Panc1 (cell line): ENCODE data around the gene C9orf78. TPM values are rescaled to one million over a fixed set of nuclear protein-coding genes. Genes with fewer than 3 reads are reported as not detected.

Experiments
- ATAC-seq: fragments of 200-7000 bp; cut with Tn5 transposase; 2 replicates; pipeline ENCODE4 v1.9.1; 2020; ENCODE audit warnings: mild to moderate bottlenecking, moderate library complexity
- BruUV-seq: library from RNA; stranded (reverse); fragments of 400-500 nt; replicated peaks from 2 replicates; lab custom pipeline; 2021; lab: Mats Ljungman, UMichigan
- CTCF ChIA-PET: fragments of 300-600 bp; sonication (Branson Sonifier 250); formaldehyde crosslinking; loops from one replicate; lab custom pipeline; 2022; ENCODE audit warnings: antibody characterized with exemption; lab: Charles Lee
- POLR2A ChIA-PET: fragments of 300-600 bp; sonication (Branson Sonifier 250); formaldehyde crosslinking; loops from one replicate; lab custom pipeline; 2022; ENCODE audit warnings: antibody characterized with exemption; lab: Charles Lee
- DNase-seq: peaks from one replicate; pipeline ENCODE4 v3.0.0-alpha.2; 2010; ENCODE audit warnings: low read depth, low spot score
- H3K27ac ChIP-seq: 2 replicates; pipeline ENCODE4 v1.5.1; 2011; ENCODE audit warnings: mild to moderate bottlenecking, low read length, inconsistent platforms
- H3K27me3 ChIP-seq: fragments of 200-500 bp; sonication (Bioruptor generic); 2 replicates; pipeline ENCODE4 v1.6.0; 2014; ENCODE audit warnings: low read length, inconsistent platforms; ENCODE audit not compliant: control insufficient read depth, insufficient read depth
- H3K36me3 ChIP-seq: fragments of 200-500 bp; sonication (Bioruptor generic); 2 replicates; pipeline ENCODE4 v1.5.1; 2014; ENCODE audit warnings: inconsistent platforms, mild to moderate bottlenecking, low read length, moderate library complexity; ENCODE audit not compliant: control insufficient read depth, insufficient read depth
- H3K4me1 ChIP-seq: 2 replicates; pipeline ENCODE4 v1.5.1; 2011; ENCODE audit warnings: inconsistent platforms, mild to moderate bottlenecking, low read length, moderate library complexity; ENCODE audit not compliant: control insufficient read depth, insufficient read depth
- H3K4me3 ChIP-seq, 2 experiments: 2 replicates each; pipeline ENCODE4 v1.5.1; 2011 to 2012; ENCODE audit warnings: low read depth in 2 of 2, low read length in 2 of 2, mild to moderate bottlenecking in 2 of 2, inconsistent platforms in 1 of 2, moderate library complexity in 1 of 2
- H3K9me3 ChIP-seq: fragments of 200-500 bp; sonication (Bioruptor generic); 2 replicates; pipeline ENCODE4 v1.5.1; 2014; ENCODE audit warnings: low read depth, mild to moderate bottlenecking, inconsistent platforms, low read length, moderate library complexity; ENCODE audit not compliant: control insufficient read depth, insufficient read depth
- CTCF ChIP-seq: fragments of 450-650 bp; IDR thresholded peaks from 2 replicates; pipeline ENCODE4 v1.5.1; 2017; ENCODE audit warnings: mild to moderate bottlenecking
- POLR2AphosphoS5 ChIP-seq: IDR thresholded peaks from 2 replicates; pipeline ENCODE4 v1.6.1; 2012; ENCODE audit warnings: mild to moderate bottlenecking, low read depth, low read length, moderate library complexity
- REST ChIP-seq, 2 experiments: IDR thresholded peaks; 2 replicates each; pipeline ENCODE4 v1.6.1; 2011 to 2012; ENCODE audit warnings: low read depth in 2 of 2, control low read depth in 1 of 2, low read length in 1 of 2, mild to moderate bottlenecking in 1 of 2, moderate library complexity in 1 of 2; ENCODE audit not compliant: insufficient read depth in 1 of 2
- SIN3A ChIP-seq: IDR thresholded peaks from 2 replicates; pipeline ENCODE4 v1.6.1; 2012; ENCODE audit warnings: low read depth, mild to moderate bottlenecking, low read length, moderate library complexity, borderline replicate concordance; ENCODE audit not compliant: insufficient read depth
- TCF7L2 ChIP-seq: IDR thresholded peaks from 2 replicates; pipeline ENCODE4 v1.6.1; 2011; ENCODE audit warnings: mild to moderate bottlenecking, low read depth, low read length, inconsistent platforms
- in situ Hi-C: cut with HindIII; loops from 2 replicates; pipeline ENCODE4 v1.10.0; 2016; ENCODE audit warnings: low sequenced_read_pairs, low pct_unique_long_range_greater_than_20kb
- intact Hi-C: fragments of 100-400 bp; cut with micrococcal nuclease; formaldehyde crosslinking; loops from one replicate; pipeline ENCODE4 v1.10.0; 2022; ENCODE audit not compliant: unreplicated experiment
- microRNA-seq: library from miRNA; unstranded; fragments of <30 nt; microRNA quantifications from one replicate; pipeline ENCODE4 v1.1.0, GENCODE V29; 2020; ENCODE audit not compliant: unreplicated experiment
- total RNA-seq: library from RNA; stranded (reverse); gene quantifications from one replicate; pipeline ENCODE4 v1.2.1, GENCODE V29; 2021; ENCODE audit not compliant: unreplicated experiment

The C9orf78 gene
- total RNA-seq, 1 experiment from 2014 or later: 33.6 TPM

- H3K27me3 ChIP-seq: no peaks in the 10 kb centered on the region
- no TSS peak for BruUV-seq
- ChIA-PET POLR2A (no interaction called here), CTCF (interaction anchor here (0.7 kb wide), 1 partner anchor 12 kb away, joined by 5 read pairs; no protein-coding TSS in a partner anchor)
- no peak for TF ChIP-seq REST (IDR thresholded peaks at IDR 0.05; ENCODE audit: insufficient read depth in 1 of 2, low read depth in 2 of 2, low read length in 1 of 2)
- no peak for TF ChIP-seq TCF7L2
- TF ChIP-seq SIN3A: no peak
- no peak for TF ChIP-seq POLR2AphosphoS5
- TF ChIP-seq CTCF: no peak
- no peaks in the 10 kb centered on the region for H3K9me3 ChIP-seq
- no peaks in the 10 kb centered on the region for H3K4me1 ChIP-seq
- no peak overlapping the region for H3K27ac ChIP-seq
- intact Hi-C loops: no loop called here
- DNase-seq (no peak), ATAC-seq (no peak)
- in situ Hi-C loops: no loop called here
- H3K36me3 ChIP-seq: no peaks in the 10 kb centered on the region
- H3K4me3 ChIP-seq: no peak overlapping the region
These were observed 57.3 kb downstream of the C9orf78 start for GRCh38 chr9:129777769-129778130.

Small RNA genes within 50 kb of the gene (microRNA-seq; reads per million reads assigned to microRNA genes)
- gene MIR6855: not detected

Other genes starting within 250 kb of the C9orf78 start
- not detected for gene C9orf50, start 214.2 kb downstream of the C9orf78 start, total RNA-seq
- gene NTMT1, start 209.1 kb downstream of the C9orf78 start, total RNA-seq: 47.5 TPM
- 14.3 TPM for gene ASB6, start 193.1 kb downstream of the C9orf78 start, total RNA-seq
- 6.3 TPM for gene PRRX2, start 169.6 kb downstream of the C9orf78 start, total RNA-seq
- gene PTGES, start 82.2 kb downstream of the C9orf78 start, total RNA-seq: 1.1 TPM
- 37.6 TPM for gene TOR1B, start 32.1 kb downstream of the C9orf78 start, total RNA-seq
- gene TOR1A, start 11.1 kb downstream of the C9orf78 start, total RNA-seq: 33.6 TPM
- gene USP20, start 183 bp upstream of the C9orf78 start, total RNA-seq: 14.4 TPM
- 53.6 TPM for gene FNBP1, start 207.9 kb upstream of the C9orf78 start, total RNA-seq
- 43.0 TPM for gene GPR107, start 218.6 kb upstream of the C9orf78 start, total RNA-seq